GM12892 (cell line): ENCODE data around the gene ZNF789.

ENCODE experiments used
- DNase-seq: peaks from one replicate; pipeline ENCODE4 v3.0.0; 2011; ENCODE audit not compliant: insufficient read length
- FAIRE-seq: peaks from 2 replicates; lab custom pipeline; 2011; peaks lifted over from hg19 to GRCh38; lab: Jason Lieb, UNC
- POLR2A ChIP-seq: IDR thresholded peaks from 2 replicates; pipeline ENCODE4 v1.6.1; 2011; ENCODE audit warnings: low read depth, low read length, control low read depth
- POLR2AphosphoS5 ChIP-seq: IDR thresholded peaks from 2 replicates; pipeline ENCODE4 v1.6.1; 2011; ENCODE audit warnings: low read depth, low read length, control low read depth
- TAF1 ChIP-seq: IDR thresholded peaks from 2 replicates; pipeline ENCODE4 v1.6.1; 2011; ENCODE audit warnings: low read depth, mild to moderate bottlenecking, control low read depth, low read length, borderline replicate concordance

ZNF789 gene

DNA sequence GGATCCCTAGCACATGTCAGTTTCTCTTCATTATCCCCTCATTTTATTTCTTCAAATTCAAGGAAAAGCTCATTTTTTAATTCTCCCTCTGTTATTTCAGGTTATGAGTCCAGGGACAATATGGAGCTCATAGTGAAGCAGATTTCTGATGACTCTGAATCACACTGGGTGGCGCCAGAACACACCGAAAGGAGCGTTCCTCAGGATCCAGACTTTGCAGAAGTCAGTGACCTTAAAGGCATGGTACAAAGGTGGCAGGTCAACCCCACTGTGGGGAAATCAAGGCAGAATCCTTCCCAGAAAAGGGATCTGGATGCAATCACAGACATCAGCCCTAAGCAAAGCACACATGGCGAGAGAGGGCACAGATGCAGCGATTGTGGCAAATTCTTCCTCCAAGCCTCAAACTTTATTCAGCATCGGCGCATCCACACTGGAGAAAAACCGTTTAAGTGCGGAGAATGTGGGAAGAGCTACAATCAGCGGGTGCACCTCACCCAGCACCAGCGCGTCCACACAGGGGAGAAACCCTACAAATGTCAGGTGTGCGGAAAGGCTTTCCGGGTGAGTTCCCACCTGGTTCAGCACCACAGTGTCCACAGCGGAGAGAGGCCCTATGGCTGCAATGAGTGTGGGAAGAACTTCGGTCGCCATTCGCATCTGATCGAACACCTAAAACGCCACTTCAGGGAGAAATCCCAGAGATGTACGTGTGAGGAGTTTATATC lies 53.2 kb downstream of the ZNF789 start:
- no peak for FAIRE-seq
- DNase-seq, result no peak
- TF ChIP-seq POLR2A, result no peak
- no peak for TF ChIP-seq POLR2AphosphoS5

DNA sequence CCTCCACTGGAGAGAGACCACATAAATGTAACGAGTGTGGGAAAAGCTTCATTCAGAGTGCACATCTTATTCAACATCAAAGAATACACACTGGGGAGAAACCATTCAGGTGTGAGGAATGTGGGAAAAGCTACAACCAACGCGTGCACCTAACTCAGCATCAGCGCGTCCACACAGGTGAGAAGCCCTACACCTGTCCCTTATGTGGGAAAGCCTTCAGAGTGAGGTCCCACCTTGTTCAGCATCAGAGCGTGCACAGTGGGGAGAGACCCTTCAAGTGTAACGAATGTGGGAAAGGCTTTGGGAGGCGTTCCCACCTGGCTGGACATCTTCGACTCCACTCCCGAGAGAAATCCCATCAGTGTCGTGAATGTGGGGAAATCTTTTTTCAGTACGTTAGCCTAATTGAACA lies 58.7 kb downstream of the ZNF789 start:
- FAIRE-seq (no peak), DNase-seq (no peak)
- TF ChIP-seq TAF1 (no peak), POLR2A (no peak), POLR2AphosphoS5 (no peak)

DNA sequence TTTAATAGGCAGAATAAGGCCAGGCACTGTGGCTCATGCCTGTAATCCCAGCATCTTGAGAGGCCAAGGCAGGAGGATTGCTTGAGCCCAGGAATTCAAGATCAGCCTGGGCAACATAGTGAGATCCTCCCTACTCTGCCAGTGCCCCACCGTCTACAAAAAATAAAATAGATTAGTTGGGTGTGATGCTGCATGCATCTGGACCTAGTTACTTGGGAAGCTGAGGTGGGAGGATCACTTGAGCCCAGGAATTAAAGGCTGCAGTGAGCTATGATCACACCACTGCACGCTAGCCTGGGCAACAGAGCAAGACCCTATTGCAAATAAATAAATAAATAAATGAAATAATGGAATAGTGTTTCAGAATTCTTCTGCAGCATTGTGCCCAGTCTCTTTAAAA lies 63.0 kb downstream of the ZNF789 start:
- DNase-seq, result no peak
- no peak for FAIRE-seq
- TF ChIP-seq POLR2AphosphoS5, result no peak
- no peak for TF ChIP-seq TAF1
- TF ChIP-seq POLR2A, result no peak
